Measurements from ENCODE around the gene ZC3H10. TPM values are rescaled to one million over a fixed set of nuclear protein-coding genes. Genes with fewer than 3 reads are reported as not detected.

The ZC3H10 gene
- total and polyA plus RNA-seq, 2 of the 13 experiments (the other 11 are each of a cell fraction or from before 2014, with no cell fraction given) = 0.70 to 2.3 TPM

- TF ChIP-seq, protein P1, sequence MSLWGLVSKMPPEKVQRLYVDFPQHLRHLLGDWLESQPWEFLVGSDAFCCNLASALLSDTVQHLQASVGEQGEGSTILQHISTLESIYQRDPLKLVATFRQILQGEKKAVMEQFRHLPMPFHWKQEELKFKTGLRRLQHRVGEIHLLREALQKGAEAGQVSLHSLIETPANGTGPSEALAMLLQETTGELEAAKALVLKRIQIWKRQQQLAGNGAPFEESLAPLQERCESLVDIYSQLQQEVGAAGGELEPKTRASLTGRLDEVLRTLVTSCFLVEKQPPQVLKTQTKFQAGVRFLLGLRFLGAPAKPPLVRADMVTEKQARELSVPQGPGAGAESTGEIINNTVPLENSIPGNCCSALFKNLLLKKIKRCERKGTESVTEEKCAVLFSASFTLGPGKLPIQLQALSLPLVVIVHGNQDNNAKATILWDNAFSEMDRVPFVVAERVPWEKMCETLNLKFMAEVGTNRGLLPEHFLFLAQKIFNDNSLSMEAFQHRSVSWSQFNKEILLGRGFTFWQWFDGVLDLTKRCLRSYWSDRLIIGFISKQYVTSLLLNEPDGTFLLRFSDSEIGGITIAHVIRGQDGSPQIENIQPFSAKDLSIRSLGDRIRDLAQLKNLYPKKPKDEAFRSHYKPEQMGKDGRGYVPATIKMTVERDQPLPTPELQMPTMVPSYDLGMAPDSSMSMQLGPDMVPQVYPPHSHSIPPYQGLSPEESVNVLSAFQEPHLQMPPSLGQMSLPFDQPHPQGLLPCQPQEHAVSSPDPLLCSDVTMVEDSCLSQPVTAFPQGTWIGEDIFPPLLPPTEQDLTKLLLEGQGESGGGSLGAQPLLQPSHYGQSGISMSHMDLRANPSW (CRISPR knock-in tag; IDR thresholded peaks at IDR 0.05; ENCODE audit: borderline replicate concordance) = no peak
- TF ChIP-seq REPIN1 (CRISPR knock-in tag; IDR thresholded peaks at IDR 0.05; ENCODE audit: borderline replicate concordance, low read depth) (peak; percentile 56; the same call in 1 of the 2 replicates), ZNF501 (CRISPR knock-in tag; IDR thresholded peaks at IDR 0.05) (peak; percentile 61; the same call in 1 of the 2 replicates), ZNF430 (CRISPR knock-in tag; IDR thresholded peaks at IDR 0.05) (peak; percentile 56; the same call in 1 of the 2 replicates), ZNF24 (IDR thresholded peaks at IDR 0.05) (0 out of 2 replicates have a peak, but pooled peaks have one; percentile 47), ZBTB25 (CRISPR knock-in tag; IDR thresholded peaks at IDR 0.05) (peak; percentile 80; the same call in 1 of the 2 replicates), ATF5 (CRISPR knock-in tag; IDR thresholded peaks at IDR 0.05; ENCODE audit: low read depth) (peak; percentile 89; the same call in 1 of the 2 replicates), ZNF138 (CRISPR knock-in tag; IDR thresholded peaks at IDR 0.05; ENCODE audit: low read depth) (0 out of 2 replicates have a peak, but pooled peaks have one; percentile 66), HNF4G (IDR thresholded peaks at IDR 0.05; ENCODE audit: borderline replicate concordance, low read depth, low read length) (peak; percentile 85), HNF4G (CRISPR knock-in tag; IDR thresholded peaks at IDR 0.05; ENCODE audit: borderline replicate concordance, low read depth) (no peak), TOE1 (CRISPR knock-in tag; IDR thresholded peaks at IDR 0.05) (peak; percentile 46; the same call in 1 of the 2 replicates), ZNF343 (CRISPR knock-in tag; IDR thresholded peaks at IDR 0.05) (peak; percentile 79; the same call in 1 of the 2 replicates), ETV5 (CRISPR knock-in tag; IDR thresholded peaks at IDR 0.05; ENCODE audit: borderline replicate concordance) (peak; percentile 69), ZNF20 (CRISPR knock-in tag; IDR thresholded peaks at IDR 0.05) (no peak), ZNF616 (CRISPR knock-in tag; IDR thresholded peaks at IDR 0.05; ENCODE audit: low read depth) (0 out of 2 replicates have a peak, but pooled peaks have one; percentile 36), ZNF556 (CRISPR knock-in tag; IDR thresholded peaks at IDR 0.05; ENCODE audit: borderline replicate concordance) (peak; percentile 73), NFATC3 (CRISPR knock-in tag; IDR thresholded peaks at IDR 0.05) (no peak), MIXL1 (CRISPR knock-in tag; IDR thresholded peaks at IDR 0.05) (peak; percentile 54), GABPA (IDR thresholded peaks at IDR 0.05; ENCODE audit: low read depth, low read length) (peak; percentile 68), GABPA (CRISPR knock-in tag; IDR thresholded peaks at IDR 0.05; ENCODE audit: low read depth) (peak; percentile 96), PITX1 (CRISPR knock-in tag; IDR thresholded peaks at IDR 0.05) (no peak), HMG20B (CRISPR knock-in tag; conservative IDR thresholded peaks at IDR 0.05) (peak; percentile 38; the same call in 1 of the 2 replicates)
Measured at GRCh38 chr12:56116267-56117081, 1.6 kb upstream of the ZC3H10 start, which contains the start of gene RPL41 (continued).

All from HepG2 (cell line).